ENCODE data around the gene MYO16.

MYO16 gene

DNA sequence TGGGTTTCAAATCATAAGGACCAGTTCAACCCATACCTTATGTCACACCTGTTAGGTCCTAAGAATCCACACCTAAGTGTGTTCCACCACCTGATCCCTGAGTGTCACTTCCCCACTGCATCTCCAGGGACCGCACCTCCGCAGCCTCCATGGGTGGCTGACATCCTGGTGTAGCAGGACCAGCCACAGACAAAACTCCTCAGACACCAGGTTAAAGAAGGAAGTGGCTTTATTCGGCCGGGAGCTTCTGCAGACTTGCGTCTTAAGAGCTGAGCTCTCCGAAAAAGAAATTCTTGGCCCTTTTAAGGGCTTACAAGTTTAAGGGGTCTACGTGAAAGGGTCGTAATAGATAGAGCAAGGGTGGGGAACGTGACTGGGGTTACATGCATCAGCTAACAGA lies 509.9 kb downstream of the MYO16 start:
- Histone ChIP-seq H3K9me3 (ENCODE audit: insufficient read depth, low read length) (peaks cover 6% of the 10 kb centered on the region), H3K4me3 (ENCODE audit: insufficient read length, low read depth) (no peak overlapping the region), H3K9ac (ENCODE audit: insufficient read length, low read depth) (no peak overlapping the region), H3K36me3 (ENCODE audit: insufficient read depth, insufficient read length, low read length) (no peaks in the 10 kb centered on the region), H3K4me1 (ENCODE audit: insufficient read depth, insufficient read length) (no peaks in the 10 kb centered on the region), H3K27me3 (ENCODE audit: insufficient read depth, insufficient read length) (no peaks in the 10 kb centered on the region)
- no peak for DNase-seq (ENCODE audit: low read depth, low spot score)
- TF ChIP-seq ZNF274 (IDR thresholded peaks at IDR 0.05; ENCODE audit: low read depth, low read length) (no peak), SUZ12 (IDR thresholded peaks at IDR 0.05; ENCODE audit: extremely low read depth, insufficient read depth, insufficient read length) (no peak), YY1 (IDR thresholded peaks at IDR 0.05; ENCODE audit: insufficient read depth, insufficient read length) (no peak)

DNA sequence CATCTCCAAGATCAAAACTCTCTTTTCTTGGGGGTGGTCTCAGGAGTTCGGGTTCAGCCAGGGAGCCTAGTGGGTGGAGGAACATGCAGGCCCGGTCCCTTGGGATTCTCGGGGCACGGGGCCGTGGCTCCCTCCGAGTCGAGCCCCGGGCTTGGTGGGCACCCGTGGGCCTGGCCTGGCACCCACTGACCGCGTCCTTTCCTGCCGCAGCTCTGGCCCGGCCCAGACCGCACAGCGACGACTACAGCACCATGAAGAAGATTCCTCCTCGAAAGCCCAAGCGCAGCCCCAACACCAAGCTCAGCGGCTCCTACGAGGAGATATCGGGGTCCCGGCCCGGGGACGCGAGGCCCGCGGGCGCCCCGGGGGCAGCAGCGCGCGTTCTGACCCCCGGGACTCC lies 510.6 kb downstream of the MYO16 start:
- Histone ChIP-seq H3K9me3 (ENCODE audit: insufficient read depth, low read length) (peaks cover 6% of the 10 kb centered on the region), H3K27me3 (ENCODE audit: insufficient read depth, insufficient read length) (no peaks in the 10 kb centered on the region), H3K4me3 (ENCODE audit: insufficient read length, low read depth) (no peak overlapping the region), H3K4me1 (ENCODE audit: insufficient read depth, insufficient read length) (no peaks in the 10 kb centered on the region), H3K36me3 (ENCODE audit: insufficient read depth, insufficient read length, low read length) (no peaks in the 10 kb centered on the region), H3K9ac (ENCODE audit: insufficient read length, low read depth) (no peak overlapping the region)
- no peak for TF ChIP-seq SUZ12 (IDR thresholded peaks at IDR 0.05; ENCODE audit: extremely low read depth, insufficient read depth, insufficient read length)
- TF ChIP-seq ZNF274 (IDR thresholded peaks at IDR 0.05; ENCODE audit: low read depth, low read length): no peak
- no peak for TF ChIP-seq YY1 (IDR thresholded peaks at IDR 0.05; ENCODE audit: insufficient read depth, insufficient read length)
- no peak for DNase-seq (ENCODE audit: low read depth, low spot score)

DNA sequence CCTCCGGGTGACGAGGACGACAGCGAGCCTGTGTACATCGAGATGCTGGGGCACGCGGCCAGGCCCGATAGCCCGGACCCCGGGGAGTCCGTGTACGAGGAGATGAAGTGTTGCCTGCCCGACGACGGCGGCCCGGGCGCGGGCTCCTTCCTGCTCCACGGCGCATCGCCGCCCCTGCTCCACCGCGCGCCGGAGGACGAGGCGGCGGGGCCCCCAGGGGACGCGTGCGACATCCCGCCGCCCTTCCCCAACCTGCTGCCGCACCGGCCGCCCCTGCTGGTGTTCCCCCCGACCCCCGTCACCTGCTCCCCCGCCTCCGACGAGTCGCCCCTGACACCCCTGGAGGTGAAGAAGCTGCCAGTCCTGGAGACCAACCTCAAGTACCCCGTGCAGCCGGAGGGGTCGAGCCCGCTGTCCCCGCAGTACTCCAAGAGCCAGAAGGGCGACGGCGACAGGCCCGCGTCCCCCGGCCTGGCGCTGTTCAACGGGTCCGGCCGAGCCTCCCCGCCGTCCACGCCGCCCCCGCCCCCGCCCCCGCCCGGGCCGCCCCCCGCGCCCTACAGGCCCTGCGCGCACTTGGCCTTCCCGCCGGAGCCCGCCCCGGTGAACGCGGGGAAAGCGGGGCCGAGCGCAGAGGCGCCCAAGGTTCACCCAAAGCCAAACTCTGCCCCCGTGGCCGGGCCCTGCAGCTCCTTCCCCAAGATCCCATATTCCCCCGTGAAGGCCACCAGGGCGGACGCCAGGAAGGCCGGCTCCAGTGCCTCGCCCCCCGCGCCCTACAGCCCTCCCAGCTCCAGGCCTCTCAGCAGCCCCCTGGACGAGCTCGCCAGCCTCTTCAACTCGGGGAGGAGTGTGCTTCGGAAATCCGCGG lies 511.3 kb downstream of the MYO16 start:
- Histone ChIP-seq H3K4me3 (ENCODE audit: insufficient read length, low read depth) (no peak overlapping the region), H3K9ac (ENCODE audit: insufficient read length, low read depth) (no peak overlapping the region), H3K9me3 (ENCODE audit: insufficient read depth, low read length) (peaks cover 6% of the 10 kb centered on the region), H3K36me3 (ENCODE audit: insufficient read depth, insufficient read length, low read length) (no peaks in the 10 kb centered on the region), H3K27me3 (ENCODE audit: insufficient read depth, insufficient read length) (no peaks in the 10 kb centered on the region), H3K4me1 (ENCODE audit: insufficient read depth, insufficient read length) (no peaks in the 10 kb centered on the region)
- TF ChIP-seq YY1 (IDR thresholded peaks at IDR 0.05; ENCODE audit: insufficient read depth, insufficient read length) (no peak), SUZ12 (IDR thresholded peaks at IDR 0.05; ENCODE audit: extremely low read depth, insufficient read depth, insufficient read length) (no peak), ZNF274 (IDR thresholded peaks at IDR 0.05; ENCODE audit: low read depth, low read length) (no peak)
- no peak for DNase-seq (ENCODE audit: low read depth, low spot score)

DNA sequence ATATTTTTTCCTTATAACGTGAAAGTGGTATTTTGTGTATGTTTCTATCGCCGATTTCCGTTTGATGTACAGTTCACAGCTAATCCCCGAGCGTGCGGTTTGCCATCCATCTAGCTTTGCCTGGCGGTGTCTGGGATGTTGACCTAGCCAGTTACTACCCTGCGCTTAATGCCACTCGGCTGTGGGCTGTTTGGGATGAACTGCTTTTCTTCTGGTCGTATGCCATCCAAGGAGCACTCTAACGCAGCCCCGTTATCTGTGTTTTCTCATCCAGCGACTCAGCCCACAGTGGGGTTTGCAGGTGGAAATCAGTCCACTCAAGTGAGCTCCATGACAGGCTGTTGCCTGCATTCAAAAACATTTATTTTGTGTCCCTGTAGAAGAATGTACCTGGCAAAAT lies 512.3 kb downstream of the MYO16 start:
- Histone ChIP-seq H3K27me3 (ENCODE audit: insufficient read depth, insufficient read length) (no peaks in the 10 kb centered on the region), H3K36me3 (ENCODE audit: insufficient read depth, insufficient read length, low read length) (no peaks in the 10 kb centered on the region), H3K4me1 (ENCODE audit: insufficient read depth, insufficient read length) (no peaks in the 10 kb centered on the region), H3K9me3 (ENCODE audit: insufficient read depth, low read length) (peaks cover 6% of the 10 kb centered on the region), H3K4me3 (ENCODE audit: insufficient read length, low read depth) (no peak overlapping the region), H3K9ac (ENCODE audit: insufficient read length, low read depth) (no peak overlapping the region)
- TF ChIP-seq SUZ12 (IDR thresholded peaks at IDR 0.05; ENCODE audit: extremely low read depth, insufficient read depth, insufficient read length) (no peak), ZNF274 (IDR thresholded peaks at IDR 0.05; ENCODE audit: low read depth, low read length) (no peak), YY1 (IDR thresholded peaks at IDR 0.05; ENCODE audit: insufficient read depth, insufficient read length) (no peak)
- no peak for DNase-seq (ENCODE audit: low read depth, low spot score)

DNA sequence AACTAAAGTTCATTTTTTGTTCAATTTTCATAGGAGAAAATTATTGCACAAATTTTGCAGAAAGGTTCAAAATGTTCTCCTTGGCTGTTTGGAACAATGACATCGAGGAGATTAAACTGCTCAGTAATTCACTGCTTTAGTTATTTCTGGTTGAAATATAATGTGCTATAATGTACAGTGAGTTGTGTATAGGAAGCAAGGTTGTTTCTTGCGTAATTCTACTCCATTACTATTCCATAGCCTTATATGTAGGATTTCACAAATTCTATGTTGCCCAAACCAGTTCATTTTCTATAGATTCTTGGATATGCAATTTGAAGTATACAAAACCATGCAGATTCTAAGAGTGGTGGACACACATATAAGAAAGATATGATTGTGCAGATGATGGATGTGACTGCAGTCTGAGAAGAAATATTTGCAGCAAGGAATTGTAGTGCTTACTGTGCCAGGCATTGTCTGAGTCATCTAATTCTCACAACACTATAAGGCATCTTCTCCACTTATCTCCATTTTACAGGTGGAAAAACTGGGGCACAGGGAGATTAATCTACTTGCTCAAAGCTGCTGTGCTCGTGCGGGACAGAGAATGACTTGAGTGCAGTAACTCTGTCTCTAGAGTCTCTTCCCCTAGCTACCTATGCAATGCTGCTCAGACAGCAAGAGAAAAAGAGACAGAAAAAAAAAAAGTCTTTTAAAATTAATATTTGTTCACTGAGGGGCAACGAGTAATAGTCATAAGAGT lies 515.5 kb downstream of the MYO16 start:
- Histone ChIP-seq H3K27me3 (ENCODE audit: insufficient read depth, insufficient read length) (no peaks in the 10 kb centered on the region), H3K36me3 (ENCODE audit: insufficient read depth, insufficient read length, low read length) (no peaks in the 10 kb centered on the region), H3K9me3 (ENCODE audit: insufficient read depth, low read length) (no peaks in the 10 kb centered on the region), H3K4me3 (ENCODE audit: insufficient read length, low read depth) (no peak overlapping the region), H3K9ac (ENCODE audit: insufficient read length, low read depth) (no peak overlapping the region), H3K4me1 (ENCODE audit: insufficient read depth, insufficient read length) (no peaks in the 10 kb centered on the region)
- TF ChIP-seq YY1 (IDR thresholded peaks at IDR 0.05; ENCODE audit: insufficient read depth, insufficient read length) (no peak), ZNF274 (IDR thresholded peaks at IDR 0.05; ENCODE audit: low read depth, low read length) (no peak), SUZ12 (IDR thresholded peaks at IDR 0.05; ENCODE audit: extremely low read depth, insufficient read depth, insufficient read length) (no peak)
- no peak for DNase-seq (ENCODE audit: low read depth, low spot score)

DNA sequence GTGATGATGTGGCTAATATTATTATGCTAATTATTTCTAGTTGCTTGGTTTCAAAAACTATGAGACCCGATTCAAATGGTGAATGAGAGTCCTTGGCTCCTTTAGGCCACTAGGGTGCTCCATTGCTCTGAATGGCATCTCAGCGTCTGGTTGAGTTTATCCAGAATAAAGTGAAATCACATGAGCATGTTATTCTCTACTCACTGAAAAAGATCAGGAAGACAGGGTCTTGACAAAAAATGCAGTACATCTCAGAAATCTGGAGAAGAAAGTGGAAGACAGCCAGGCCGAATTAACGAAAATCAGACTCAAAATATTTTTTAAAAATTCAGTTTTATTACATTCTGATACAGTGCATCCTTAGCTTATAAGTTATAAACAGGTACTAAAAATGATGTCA lies 516.2 kb downstream of the MYO16 start:
- Histone ChIP-seq H3K9me3 (ENCODE audit: insufficient read depth, low read length) (no peaks in the 10 kb centered on the region), H3K4me1 (ENCODE audit: insufficient read depth, insufficient read length) (no peaks in the 10 kb centered on the region), H3K9ac (ENCODE audit: insufficient read length, low read depth) (no peak overlapping the region), H3K27me3 (ENCODE audit: insufficient read depth, insufficient read length) (no peaks in the 10 kb centered on the region), H3K4me3 (ENCODE audit: insufficient read length, low read depth) (no peak overlapping the region), H3K36me3 (ENCODE audit: insufficient read depth, insufficient read length, low read length) (no peaks in the 10 kb centered on the region)
- DNase-seq (ENCODE audit: low read depth, low spot score): peak; percentile 18
- TF ChIP-seq ZNF274 (IDR thresholded peaks at IDR 0.05; ENCODE audit: low read depth, low read length) (no peak), SUZ12 (IDR thresholded peaks at IDR 0.05; ENCODE audit: extremely low read depth, insufficient read depth, insufficient read length) (no peak), YY1 (IDR thresholded peaks at IDR 0.05; ENCODE audit: insufficient read depth, insufficient read length) (no peak)

DNA sequence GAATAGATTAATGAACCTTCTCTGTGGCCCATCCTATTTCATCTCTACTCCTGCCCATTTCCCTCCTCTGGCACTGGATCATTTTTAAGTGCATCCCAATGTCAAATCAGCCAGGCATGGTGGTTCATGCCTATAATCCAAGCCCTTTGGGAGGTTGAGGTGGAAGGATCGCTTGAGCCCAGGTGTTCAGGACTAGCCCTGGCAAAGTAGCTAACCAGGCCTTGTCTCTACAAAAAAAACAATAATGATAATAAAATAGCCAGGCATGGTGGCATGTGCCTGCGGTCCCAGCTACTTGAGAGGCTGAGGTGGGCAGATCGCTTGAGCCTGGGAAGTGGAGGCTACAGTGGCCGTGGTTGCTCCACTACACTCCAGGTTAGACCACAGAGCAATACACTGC lies 517.0 kb downstream of the MYO16 start:
- Histone ChIP-seq H3K4me1 (ENCODE audit: insufficient read depth, insufficient read length) (no peaks in the 10 kb centered on the region), H3K9ac (ENCODE audit: insufficient read length, low read depth) (no peak overlapping the region)
- no peak for TF ChIP-seq SUZ12 (IDR thresholded peaks at IDR 0.05; ENCODE audit: extremely low read depth, insufficient read depth, insufficient read length)
- no peak for TF ChIP-seq YY1 (IDR thresholded peaks at IDR 0.05; ENCODE audit: insufficient read depth, insufficient read length)
- no peak for TF ChIP-seq ZNF274 (IDR thresholded peaks at IDR 0.05; ENCODE audit: low read depth, low read length)

More for the DNA sequence above, 517.0 kb downstream of the MYO16 start:
- H3K36me3 ChIP-seq (ENCODE audit: insufficient read depth, insufficient read length, low read length): no peaks in the 10 kb centered on the region
- no peak for DNase-seq (ENCODE audit: low read depth, low spot score)
- no peaks in the 10 kb centered on the region for H3K27me3 ChIP-seq (ENCODE audit: insufficient read depth, insufficient read length)
- H3K4me3 ChIP-seq (ENCODE audit: insufficient read length, low read depth): no peak overlapping the region
- no peaks in the 10 kb centered on the region for H3K9me3 ChIP-seq (ENCODE audit: insufficient read depth, low read length)
